Thyroid gland (tissue), 4 donors: Measurements from ENCODE around the gene ACKR3. TPM values are rescaled to one million over a fixed set of nuclear protein-coding genes. Genes with fewer than 3 reads are reported as not detected.

Experiments
- DNase-seq, 2 donors: peaks; one replicate each; pipeline ENCODE4 v3.0.0-alpha.2; 2019
- H3K27ac ChIP-seq, 3 donors: fragments of 200-600 bp; sonication (generic); 1 replicate in 2 of 3; 2 replicates in 1 of 3; pipeline ENCODE4 v1.5.1; 2016 to 2019; ENCODE audit warnings: mild to moderate bottlenecking in 1 of 3, moderate library complexity in 1 of 3
- H3K27me3 ChIP-seq: fragments of 200-600 bp; sonication (generic); one replicate; pipeline ENCODE4 v1.5.1; 2019
- H3K36me3 ChIP-seq, 2 donors: fragments of 200-600 bp; sonication (generic); one replicate each; pipeline ENCODE4 v1.5.1; 2016 to 2019
- H3K4me1 ChIP-seq, 2 donors: fragments of 200-600 bp; sonication (generic); one replicate each; pipeline ENCODE4 v1.5.1; 2017 to 2019
- H3K4me3 ChIP-seq, 3 donors: fragments of 200-600 bp; sonication (generic); replicated peaks in 1 of 3; 1 replicate in 2 of 3; 2 replicates in 1 of 3; pipeline ENCODE4 v1.5.1; 2016; ENCODE audit warnings: mild to moderate bottlenecking in 1 of 3
- H3K9me3 ChIP-seq: fragments of 200-600 bp; sonication (generic); one replicate; pipeline ENCODE4 v1.5.1; 2017
- CTCF ChIP-seq, 6 experiments: fragments of 200-600 bp in 3 of 6; fragments of 450-650 bp in 3 of 6; sonication (generic) in 3 of 6; IDR thresholded peaks; one replicate each; pipeline ENCODE4 v1.5.1; 2016 to 2019; ENCODE audit warnings: antibody characterized with exemption in 6 of 6, mild to moderate bottlenecking in 2 of 6, inconsistent platforms in 1 of 6, moderate library complexity in 1 of 6
- POLR2A ChIP-seq, 2 donors: fragments of 450-650 bp; IDR thresholded peaks; one replicate each; pipeline ENCODE4 v1.6.1; 2017; ENCODE audit warnings: antibody characterized with exemption in 2 of 2, mild to moderate bottlenecking in 2 of 2, moderate library complexity in 1 of 2
- WGBS, 2 donors: methylation state at CpG; one replicate each; pipeline ENCODE4 v1.1.5; 2017; 5-methylcytosine and 5-hydroxymethylcytosine counted together
- intact Hi-C: fragments of 100-400 bp; cut with DNase I; formaldehyde crosslinking; loops from one replicate; pipeline ENCODE4 v1.15.1; 2023
- total RNA-seq, 4 donors: library from RNA; depleted of rRNA; stranded (reverse); fragments of >200 nt; gene quantifications; one replicate each; pipeline ENCODE4 v1.2.3, GENCODE V29; 2016

ACKR3 gene
- total RNA-seq, 4 donors from 2014 or later, result 32.2 to 68.5 (median 54.8) TPM

GRCh38 chr2:236580746-236581355 lies 11.2 kb downstream of the ACKR3 start:
- TF ChIP-seq CTCF (IDR thresholded peaks at IDR 0.05), result no peak
- TF ChIP-seq POLR2A (IDR thresholded peaks at IDR 0.05), result no peak
- Histone ChIP-seq H3K36me3 (peaks cover 24 to 26% of the 10 kb centered on the region in 2 donors), H3K4me3 (no peak overlapping the region), H3K4me1 (peaks cover 31 to 41% of the 10 kb centered on the region in 2 donors), H3K9me3 (no peaks in the 10 kb centered on the region), H3K27ac (no peak overlapping the region), H3K27me3 (no peaks in the 10 kb centered on the region)
- WGBS, 2 donors, result 97% methylated on average over 29 of the region's 29 CpGs
- DNase-seq, result no peak
- intact Hi-C loops, result no loop called here

GRCh38 chr2:236581546-236581945 lies 11.9 kb downstream of the ACKR3 start:
- no peak for DNase-seq
- no peaks in the 10 kb centered on the region for H3K9me3 ChIP-seq
- H3K27ac ChIP-seq, result no peak overlapping the region
- H3K4me3 ChIP-seq, result no peak overlapping the region
- H3K4me1 ChIP-seq, result peaks cover 29 to 34% of the 10 kb centered on the region in 2 donors
- no peaks in the 10 kb centered on the region for H3K27me3 ChIP-seq
- 92 to 95% methylated on average over 7 of the region's 7 CpGs for WGBS, 2 donors
- intact Hi-C loops, result no loop called here
- peaks cover 24 to 26% of the 10 kb centered on the region in 2 donors for H3K36me3 ChIP-seq
- no peak for TF ChIP-seq CTCF (IDR thresholded peaks at IDR 0.05)
- TF ChIP-seq POLR2A (IDR thresholded peaks at IDR 0.05), result no peak

GRCh38 chr2:236582968-236583367 lies 13.3 kb downstream of the ACKR3 start:
- DNase-seq, result no peak
- H3K27me3 ChIP-seq, result no peaks in the 10 kb centered on the region
- H3K36me3 ChIP-seq, result peaks cover 24 to 26% of the 10 kb centered on the region in 2 donors
- TF ChIP-seq CTCF (IDR thresholded peaks at IDR 0.05) (no peak), POLR2A (IDR thresholded peaks at IDR 0.05) (no peak)
- H3K4me3 ChIP-seq, result no peak overlapping the region
- H3K27ac ChIP-seq, result no peak overlapping the region
- intact Hi-C loops, result no loop called here
- no peaks in the 10 kb centered on the region for H3K9me3 ChIP-seq
- 92 to 97% methylated on average over 5 of the region's 5 CpGs for WGBS, 2 donors
- H3K4me1 ChIP-seq, result peaks cover 17 to 21% of the 10 kb centered on the region in 2 donors

- WGBS, 2 donors, result 92 to 95% methylated on average over 13 to 14 of the region's 14 CpGs
- H3K9me3 ChIP-seq, result no peaks in the 10 kb centered on the region
- H3K27me3 ChIP-seq, result no peaks in the 10 kb centered on the region
- peak overlapping the region in 1 of 3 donors; percentile 2 for H3K27ac ChIP-seq
- no peak overlapping the region for H3K4me3 ChIP-seq
- H3K4me1 ChIP-seq, result peaks cover 13 to 15% of the 10 kb centered on the region in 2 donors
- no peak for DNase-seq
- intact Hi-C loops, result no loop called here
- TF ChIP-seq CTCF (IDR thresholded peaks at IDR 0.05) (no peak), POLR2A (IDR thresholded peaks at IDR 0.05) (no peak)
- H3K36me3 ChIP-seq, result peaks cover 24 to 26% of the 10 kb centered on the region in 2 donors
These were observed 14.1 kb downstream of the ACKR3 start for GRCh38 chr2:236583621-236584203.
